Measurements from ENCODE around the gene USP17L28. TPM values are rescaled to one million over a fixed set of nuclear protein-coding genes. Genes with fewer than 3 reads are reported as not detected.

The USP17L28 gene
- not detected in 2 replicates for total RNA-seq

GRCh38 chr4:9348593-9348992 lies at the start of gene USP17L28:
TSS of gene USP17L28 (plus strand) at chr4:9348893. CDS start at chr4:9348893, 0 bp downstream.

GRCh38 chr4:9324865-9325264 lies 23.8 kb upstream of the USP17L28 start, which contains the start of gene USP17L24:
TSS of gene USP17L24 (plus strand) at chr4:9325165. CDS start at chr4:9325165, 0 bp downstream.

GRCh38 chr4:9329611-9330010 lies 19.1 kb upstream of the USP17L28 start, which contains the start of gene USP17L25:
TSS of gene USP17L25 (plus strand) at chr4:9329911. CDS start at chr4:9329911, 0 bp downstream.

GRCh38 chr4:9334358-9334757 lies 14.3 kb upstream of the USP17L28 start, which contains the start of gene USP17L26:
TSS of gene USP17L26 (plus strand) at chr4:9334658. CDS start at chr4:9334658, 0 bp downstream.

GRCh38 chr4:9339103-9339502 lies 9.6 kb upstream of the USP17L28 start, which contains the start of gene USP17L5:
TSS of gene USP17L5 (plus strand) at chr4:9339403. CDS start at chr4:9339403, 0 bp downstream.

GRCh38 chr4:9343848-9344247 lies 4.8 kb upstream of the USP17L28 start, which contains the start of gene USP17L27:
TSS of gene USP17L27 (plus strand) at chr4:9344148. CDS start at chr4:9344148, 0 bp downstream.

GRCh38 chr4:9353338-9353737 lies 4.6 kb downstream of the USP17L28 start, which contains the start of gene USP17L29:
TSS of gene USP17L29 (plus strand) at chr4:9353638. CDS start at chr4:9353638, 0 bp downstream.

GRCh38 chr4:9362829-9363228 lies 14.1 kb downstream of the USP17L28 start, which contains the start of gene USP17L30:
TSS of gene USP17L30 (plus strand) at chr4:9363129. CDS start at chr4:9363129, 0 bp downstream.

Other genes starting within 250 kb of the USP17L28 start
- not detected in 2 replicates for gene FAM90A26, start 178.5 kb upstream of the USP17L28 start, total RNA-seq
- gene USP17L10, start 138.2 kb upstream of the USP17L28 start, total RNA-seq: not detected in 2 replicates
- not detected in 2 replicates for gene USP17L11, start 133.5 kb upstream of the USP17L28 start, total RNA-seq
- not detected in 2 replicates for gene USP17L12, start 128.7 kb upstream of the USP17L28 start, total RNA-seq
- gene USP17L13, start 124.0 kb upstream of the USP17L28 start, total RNA-seq: not detected in 2 replicates
- not detected in 2 replicates for gene USP17L15, start 114.5 kb upstream of the USP17L28 start, total RNA-seq
- gene USP17L17, start 105.0 kb upstream of the USP17L28 start, total RNA-seq: not detected in 2 replicates
- not detected in 2 replicates for gene USP17L18, start 100.3 kb upstream of the USP17L28 start, total RNA-seq
- gene USP17L19, start 95.5 kb upstream of the USP17L28 start, total RNA-seq: not detected in 2 replicates
- gene USP17L20, start 90.8 kb upstream of the USP17L28 start, total RNA-seq: not detected in 2 replicates
- not detected in 2 replicates for gene USP17L21, start 86.0 kb upstream of the USP17L28 start, total RNA-seq
- not detected in 2 replicates for gene USP17L22, start 81.3 kb upstream of the USP17L28 start, total RNA-seq
- gene USP17L24, start 23.7 kb upstream of the USP17L28 start, total RNA-seq: not detected in 2 replicates
- not detected in 2 replicates for gene USP17L25, start 19.0 kb upstream of the USP17L28 start, total RNA-seq
- not detected in 2 replicates for gene USP17L26, start 14.2 kb upstream of the USP17L28 start, total RNA-seq
- gene USP17L5, start 9.5 kb upstream of the USP17L28 start, total RNA-seq: not detected in 2 replicates
- gene USP17L27, start 4.7 kb upstream of the USP17L28 start, total RNA-seq: not detected in 2 replicates
- gene USP17L29, start 4.7 kb downstream of the USP17L28 start, total RNA-seq: not detected in 2 replicates
- not detected in 2 replicates for gene USP17L30, start 14.2 kb downstream of the USP17L28 start, total RNA-seq
- not detected in 2 replicates for gene DEFB131A, start 95.5 kb downstream of the USP17L28 start, total RNA-seq

All from myometrial cell (primary cell).